ENCODE data around the gene CD2AP.

The CD2AP gene

GRCh38 chr6:47446669-47447330 lies 30.8 kb upstream of the CD2AP start:
- no peaks in the 10 kb centered on the region for H3K9me2 ChIP-seq (replicated peaks; ENCODE audit: insufficient read depth, low read length)
- no peak overlapping the region for H3K27ac ChIP-seq (ENCODE audit: low read length)
- H4K20me1 ChIP-seq (ENCODE audit: insufficient read depth, low read length): no peaks in the 10 kb centered on the region
- no peaks in the 10 kb centered on the region for H3K79me2 ChIP-seq (ENCODE audit: low read length)
- no peak for TF ChIP-seq EZH2 (optimal IDR thresholded peaks at IDR 0.05; ENCODE audit: low read depth, low read length)
- no peak for TF ChIP-seq CTCF (IDR thresholded peaks at IDR 0.05; ENCODE audit: low read length)
- TF ChIP-seq EZH2phosphoT487 (IDR thresholded peaks at IDR 0.05; ENCODE audit: low read length): no peak
- H3K4me1 ChIP-seq (ENCODE audit: low read length): no peaks in the 10 kb centered on the region
- no peak overlapping the region for H3K4me3 ChIP-seq (ENCODE audit: low read length)
- H3K27me3 ChIP-seq (replicated peaks; ENCODE audit: insufficient read depth, low read length): no peaks in the 10 kb centered on the region
- no peak for DNase-seq
- H3K4me2 ChIP-seq (ENCODE audit: low read depth, low read length): no peak overlapping the region
- H3K9ac ChIP-seq (ENCODE audit: low read length): no peak overlapping the region
- H2AFZ ChIP-seq (ENCODE audit: low read length): no peak overlapping the region
- H3K9me3 ChIP-seq (replicated peaks; ENCODE audit: insufficient read depth, low read length): no peaks in the 10 kb centered on the region
- no peaks in the 10 kb centered on the region for H3F3A ChIP-seq (ENCODE audit: insufficient read depth, low read length)
- no peaks in the 10 kb centered on the region for H3K36me3 ChIP-seq (replicated peaks; ENCODE audit: insufficient read depth, low read length)

GRCh38 chr6:47447722-47448121 lies 29.9 kb upstream of the CD2AP start:
- no peak overlapping the region for H2AFZ ChIP-seq (ENCODE audit: low read length)
- H4K20me1 ChIP-seq (ENCODE audit: insufficient read depth, low read length): no peaks in the 10 kb centered on the region
- no peak for DNase-seq
- no peak overlapping the region for H3K4me3 ChIP-seq (ENCODE audit: low read length)
- no peaks in the 10 kb centered on the region for H3K4me1 ChIP-seq (ENCODE audit: low read length)
- no peaks in the 10 kb centered on the region for H3K9me2 ChIP-seq (replicated peaks; ENCODE audit: insufficient read depth, low read length)
- H3K36me3 ChIP-seq (replicated peaks; ENCODE audit: insufficient read depth, low read length): no peaks in the 10 kb centered on the region
- no peaks in the 10 kb centered on the region for H3K27me3 ChIP-seq (replicated peaks; ENCODE audit: insufficient read depth, low read length)
- no peak overlapping the region for H3K9ac ChIP-seq (ENCODE audit: low read length)
- no peaks in the 10 kb centered on the region for H3F3A ChIP-seq (ENCODE audit: insufficient read depth, low read length)
- TF ChIP-seq CTCF (IDR thresholded peaks at IDR 0.05; ENCODE audit: low read length) (no peak), EZH2phosphoT487 (IDR thresholded peaks at IDR 0.05; ENCODE audit: low read length) (no peak), EZH2 (optimal IDR thresholded peaks at IDR 0.05; ENCODE audit: low read depth, low read length) (no peak)
- H3K27ac ChIP-seq (ENCODE audit: low read length): no peak overlapping the region
- no peaks in the 10 kb centered on the region for H3K9me3 ChIP-seq (replicated peaks; ENCODE audit: insufficient read depth, low read length)
- H3K4me2 ChIP-seq (ENCODE audit: low read depth, low read length): no peak overlapping the region
- no peaks in the 10 kb centered on the region for H3K79me2 ChIP-seq (ENCODE audit: low read length)

GRCh38 chr6:47451162-47451561 lies 26.4 kb upstream of the CD2AP start:
- no peak for DNase-seq
- no peak overlapping the region for H3K4me2 ChIP-seq (ENCODE audit: low read depth, low read length)
- no peaks in the 10 kb centered on the region for H3K9me3 ChIP-seq (replicated peaks; ENCODE audit: insufficient read depth, low read length)
- H4K20me1 ChIP-seq (ENCODE audit: insufficient read depth, low read length): no peaks in the 10 kb centered on the region
- H3K4me1 ChIP-seq (ENCODE audit: low read length): no peaks in the 10 kb centered on the region
- no peaks in the 10 kb centered on the region for H3K79me2 ChIP-seq (ENCODE audit: low read length)
- no peaks in the 10 kb centered on the region for H3K36me3 ChIP-seq (replicated peaks; ENCODE audit: insufficient read depth, low read length)
- no peak overlapping the region for H3K9ac ChIP-seq (ENCODE audit: low read length)
- no peaks in the 10 kb centered on the region for H3F3A ChIP-seq (ENCODE audit: insufficient read depth, low read length)
- no peaks in the 10 kb centered on the region for H3K27me3 ChIP-seq (replicated peaks; ENCODE audit: insufficient read depth, low read length)
- H3K4me3 ChIP-seq (ENCODE audit: low read length): no peak overlapping the region
- TF ChIP-seq EZH2phosphoT487 (IDR thresholded peaks at IDR 0.05; ENCODE audit: low read length) (no peak), CTCF (IDR thresholded peaks at IDR 0.05; ENCODE audit: low read length) (no peak), EZH2 (optimal IDR thresholded peaks at IDR 0.05; ENCODE audit: low read depth, low read length) (no peak)
- no peak overlapping the region for H2AFZ ChIP-seq (ENCODE audit: low read length)
- H3K9me2 ChIP-seq (replicated peaks; ENCODE audit: insufficient read depth, low read length): no peaks in the 10 kb centered on the region
- H3K27ac ChIP-seq (ENCODE audit: low read length): no peak overlapping the region
